Measurements from ENCODE around the gene PTRHD1.

DNA sequence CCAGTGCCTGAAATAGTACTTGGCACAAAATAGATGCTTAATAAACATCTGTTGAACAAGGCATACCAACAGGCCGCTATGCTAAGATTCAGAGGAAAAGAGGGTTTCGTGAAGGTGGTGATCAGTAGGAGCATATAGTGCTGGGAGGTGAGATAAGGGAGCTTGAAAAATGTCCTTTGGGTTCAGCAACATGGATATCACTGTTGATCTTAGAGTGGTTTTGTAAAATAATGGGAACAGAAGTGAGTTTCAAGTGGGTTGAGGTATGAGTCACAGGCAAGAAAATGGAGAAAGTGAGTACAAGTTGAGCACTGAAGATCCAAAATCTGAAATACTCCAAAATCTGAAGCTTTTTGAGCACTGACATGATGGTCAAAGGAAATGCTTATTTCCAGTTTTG lies 4.5 kb upstream of the PTRHD1 start:
- TF ChIP-seq CTCF (IDR thresholded peaks at IDR 0.05) (no peak), EZH2 (IDR thresholded peaks at IDR 0.05) (no peak), EZH2phosphoT487 (IDR thresholded peaks at IDR 0.05) (no peak)
